ENCODE results near the gene CHD1L.
"Not testable (repeated sequence)": the region's sequence is repeated elsewhere in the genome, so short reads cannot be mapped to it uniquely, and the experiment has no call there.

CHD1L gene

GRCh38 chr1:147231032-147231431 is 11.5 kb upstream of the CHD1L start:
- in situ Hi-C loops (cut with HindIII; ENCODE audit: low sequenced_read_pairs) = not testable (repeated sequence)

GRCh38 chr1:147233903-147234302 is 8.6 kb upstream of the CHD1L start:
- in situ Hi-C loops (cut with HindIII; ENCODE audit: low sequenced_read_pairs) = not testable (repeated sequence)

- in situ Hi-C loops (cut with HindIII; ENCODE audit: low sequenced_read_pairs) = no loop called here
Observed at GRCh38 chr1:147235822-147236221, 6.7 kb upstream of the CHD1L start.

- in situ Hi-C loops (cut with HindIII; ENCODE audit: low sequenced_read_pairs) = no loop called here
Observed at GRCh38 chr1:147236448-147236847, 6.0 kb upstream of the CHD1L start.

- in situ Hi-C loops (cut with HindIII; ENCODE audit: low sequenced_read_pairs) = no loop called here
Observed at GRCh38 chr1:147236959-147237791, 5.3 kb upstream of the CHD1L start.

GRCh38 chr1:147238053-147238902 is 4.2 kb upstream of the CHD1L start:
- in situ Hi-C loops (cut with HindIII; ENCODE audit: low sequenced_read_pairs) = no loop called here

- in situ Hi-C loops (cut with HindIII; ENCODE audit: low sequenced_read_pairs) = no loop called here
Observed at GRCh38 chr1:147238925-147239820, 3.3 kb upstream of the CHD1L start.

GRCh38 chr1:147240131-147240721 is 2.3 kb upstream of the CHD1L start:
- in situ Hi-C loops (cut with HindIII; ENCODE audit: low sequenced_read_pairs) = not testable (repeated sequence)

GRCh38 chr1:147241934-147242448 is 493 bp upstream of the CHD1L start:
- in situ Hi-C loops (cut with HindIII; ENCODE audit: low sequenced_read_pairs) = no loop called here

- in situ Hi-C loops (cut with HindIII; ENCODE audit: low sequenced_read_pairs) = no loop called here
Observed at GRCh38 chr1:147243228-147243685, 773 bp downstream of the CHD1L start.

- in situ Hi-C loops (cut with HindIII; ENCODE audit: low sequenced_read_pairs) = no loop called here
Observed at GRCh38 chr1:147243841-147244240, 1.4 kb downstream of the CHD1L start.

GRCh38 chr1:147245129-147245528 is 2.6 kb downstream of the CHD1L start:
- in situ Hi-C loops (cut with HindIII; ENCODE audit: low sequenced_read_pairs) = no loop called here

GRCh38 chr1:147245586-147246021 is 3.1 kb downstream of the CHD1L start:
- in situ Hi-C loops (cut with HindIII; ENCODE audit: low sequenced_read_pairs) = no loop called here

GRCh38 chr1:147246044-147246690 is 3.7 kb downstream of the CHD1L start:
- in situ Hi-C loops (cut with HindIII; ENCODE audit: low sequenced_read_pairs) = no loop called here

- in situ Hi-C loops (cut with HindIII; ENCODE audit: low sequenced_read_pairs) = no loop called here
Observed at GRCh38 chr1:147246910-147247655, 4.6 kb downstream of the CHD1L start.

GRCh38 chr1:147247656-147248238 is 5.3 kb downstream of the CHD1L start:
- in situ Hi-C loops (cut with HindIII; ENCODE audit: low sequenced_read_pairs) = no loop called here

GRCh38 chr1:147252540-147252939 is 10.1 kb downstream of the CHD1L start:
- in situ Hi-C loops (cut with HindIII; ENCODE audit: low sequenced_read_pairs) = loop anchor here (25.0 kb wide), 1 partner anchor 160 kb away; no protein-coding TSS in a partner anchor

- in situ Hi-C loops (cut with HindIII; ENCODE audit: low sequenced_read_pairs) = loop anchor here (25.0 kb wide), 1 partner anchor 151 kb away; no protein-coding TSS in a partner anchor
Observed at GRCh38 chr1:147260956-147261355, 18.5 kb downstream of the CHD1L start.

Data from DLD1 (cell line).